Endothelial cell of hepatic sinusoid (primary cell): ENCODE data around the gene RSPH6A.

Experiments
- in situ Hi-C: cut with HindIII; loops from 2 replicates; pipeline ENCODE4 v1.10.0; 2017; ENCODE audit warnings: low sequenced_read_pairs

The RSPH6A gene

DNA sequence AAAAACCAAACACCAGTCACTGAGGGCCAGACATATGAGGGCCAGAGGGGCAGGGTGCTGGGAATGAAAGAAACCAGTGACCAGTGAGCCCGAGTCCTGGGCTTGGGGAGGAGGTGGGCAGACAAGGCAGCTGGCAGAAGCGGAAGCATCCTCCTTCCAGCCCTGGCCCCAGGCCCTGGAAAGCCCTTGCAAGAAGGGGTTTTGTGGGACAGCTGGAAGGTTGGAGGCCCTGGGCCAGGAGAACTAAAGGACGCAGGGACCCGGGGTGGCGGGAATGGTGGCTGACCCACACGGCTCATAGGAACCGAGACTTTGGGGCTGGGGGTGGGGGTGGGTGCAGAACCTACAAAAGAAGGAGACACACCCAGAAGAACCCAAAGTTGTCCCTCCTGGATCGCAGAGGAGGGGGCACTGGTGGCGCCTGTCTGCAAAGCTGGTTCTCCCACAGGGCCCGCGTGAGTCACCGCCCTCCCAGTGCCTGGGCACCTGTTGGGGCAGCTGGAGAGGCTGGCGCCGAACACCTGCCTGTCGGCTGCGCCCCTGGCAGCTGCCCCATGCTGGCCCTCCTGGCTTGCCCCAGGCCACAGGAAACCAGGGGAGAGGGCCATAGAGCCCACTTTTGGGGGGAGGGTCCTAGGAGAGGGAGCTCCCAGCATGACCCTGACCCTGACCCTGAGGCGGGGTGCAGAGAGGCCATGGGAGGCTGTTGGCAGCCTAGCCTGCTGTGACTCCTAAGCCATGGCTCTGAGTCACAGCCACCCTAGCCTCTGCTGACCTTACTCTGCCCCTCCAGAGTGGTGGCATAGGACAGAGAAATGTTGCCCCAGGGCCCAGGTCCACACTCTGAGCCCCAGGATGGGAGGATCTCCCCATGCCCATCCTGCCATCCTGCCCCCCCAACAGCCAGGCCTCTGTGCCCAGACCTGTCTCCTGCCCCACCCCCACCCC is 33.6 kb downstream of the RSPH6A start:
- in situ Hi-C loops, result no loop called here

DNA sequence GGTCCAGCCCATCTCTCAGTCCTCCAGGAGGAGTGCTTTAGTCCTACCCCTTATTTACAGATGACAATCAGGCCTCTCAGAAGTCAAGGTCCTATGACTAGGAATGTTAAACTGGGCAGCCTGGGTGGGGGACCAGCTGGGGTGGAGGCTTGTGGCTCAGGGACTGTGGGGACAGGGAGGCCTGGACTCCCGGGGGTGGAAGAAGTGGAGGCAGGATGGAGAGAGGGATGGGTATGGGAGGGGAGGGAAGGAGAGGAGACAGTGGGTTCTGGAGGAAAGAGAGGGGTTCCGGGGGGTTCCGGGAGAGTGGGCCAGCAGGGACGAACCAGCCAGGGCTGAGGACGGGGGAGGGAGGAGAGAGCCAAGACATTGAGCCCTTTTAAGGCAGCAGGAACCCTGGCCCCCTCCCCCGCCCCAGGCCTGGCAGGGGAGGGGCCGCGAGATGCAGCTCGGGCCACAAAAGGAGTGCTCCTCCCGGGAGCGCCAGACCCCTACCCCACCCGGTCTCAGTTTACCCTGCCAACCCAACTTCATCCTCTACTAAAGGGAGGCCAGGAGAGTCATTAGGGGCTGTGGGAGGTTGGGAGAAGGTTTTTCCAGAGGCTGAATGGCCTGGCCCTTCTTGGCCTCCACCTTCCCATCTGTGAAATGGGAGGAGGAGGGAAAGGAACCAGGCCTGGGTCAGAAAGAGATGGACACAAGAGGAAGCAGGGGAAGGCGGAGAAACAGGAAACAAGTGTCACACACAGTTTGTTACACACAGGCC is 34.5 kb downstream of the RSPH6A start:
- in situ Hi-C loops, result no loop called here

DNA sequence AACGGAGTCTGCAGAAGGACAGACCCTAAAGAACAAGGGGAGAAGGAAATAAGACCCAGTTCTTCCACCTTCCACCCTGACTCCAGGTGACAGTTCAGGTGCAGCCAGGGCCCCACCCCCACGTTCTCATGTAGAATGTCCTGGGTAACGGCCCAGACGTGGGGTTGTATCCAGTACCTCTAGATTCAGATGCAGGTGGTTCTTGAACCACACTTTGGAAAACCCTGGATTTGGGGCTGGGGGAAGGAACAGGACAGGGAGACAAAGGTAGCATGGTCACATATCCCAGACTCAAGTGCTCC is 35.0 kb downstream of the RSPH6A start:
- in situ Hi-C loops, result no loop called here

DNA sequence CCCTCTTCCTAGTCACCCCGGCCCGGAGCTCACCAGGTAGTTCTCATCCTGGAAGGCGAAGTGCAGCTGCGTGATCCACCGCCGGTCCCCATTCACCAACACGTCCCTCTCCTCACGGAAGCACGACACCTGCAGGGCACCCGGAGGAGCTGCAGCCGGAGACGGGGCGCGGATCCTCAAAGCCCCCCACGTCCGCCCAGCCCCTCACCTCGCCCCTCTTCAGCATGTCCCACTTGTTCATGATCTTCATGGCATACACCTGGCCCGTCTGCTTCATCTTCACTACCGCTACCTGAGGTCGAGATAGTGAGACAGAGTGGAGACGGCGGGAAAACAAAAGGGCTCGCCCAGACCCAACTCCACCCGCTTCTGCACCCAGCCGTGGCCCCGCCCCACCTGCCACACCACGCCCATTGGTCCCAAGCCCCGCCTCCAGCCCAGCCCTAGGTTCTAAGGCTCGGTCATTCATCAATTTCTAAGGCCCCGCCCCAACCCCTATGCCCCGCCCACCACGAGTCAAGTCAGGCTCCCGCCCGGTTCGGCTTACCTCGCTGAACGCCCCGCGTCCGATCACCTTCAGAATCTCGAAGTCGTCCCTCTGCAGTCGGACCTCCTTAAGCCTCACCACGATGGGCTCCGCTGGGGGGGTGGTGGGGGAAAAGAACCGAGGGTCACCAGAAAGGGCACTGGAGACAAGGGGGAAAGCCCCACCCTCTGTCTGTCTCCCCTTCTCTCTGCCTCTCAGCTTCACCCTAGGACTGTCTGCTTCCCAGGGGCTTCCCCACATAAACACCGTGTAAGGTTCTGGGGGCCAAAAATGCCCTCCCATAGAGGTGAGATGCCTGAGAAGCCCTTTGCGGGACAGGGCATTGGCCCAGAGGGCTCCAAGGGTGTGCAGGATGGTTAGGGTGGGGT is 35.6 kb downstream of the RSPH6A start:
- in situ Hi-C loops, result no loop called here

DNA sequence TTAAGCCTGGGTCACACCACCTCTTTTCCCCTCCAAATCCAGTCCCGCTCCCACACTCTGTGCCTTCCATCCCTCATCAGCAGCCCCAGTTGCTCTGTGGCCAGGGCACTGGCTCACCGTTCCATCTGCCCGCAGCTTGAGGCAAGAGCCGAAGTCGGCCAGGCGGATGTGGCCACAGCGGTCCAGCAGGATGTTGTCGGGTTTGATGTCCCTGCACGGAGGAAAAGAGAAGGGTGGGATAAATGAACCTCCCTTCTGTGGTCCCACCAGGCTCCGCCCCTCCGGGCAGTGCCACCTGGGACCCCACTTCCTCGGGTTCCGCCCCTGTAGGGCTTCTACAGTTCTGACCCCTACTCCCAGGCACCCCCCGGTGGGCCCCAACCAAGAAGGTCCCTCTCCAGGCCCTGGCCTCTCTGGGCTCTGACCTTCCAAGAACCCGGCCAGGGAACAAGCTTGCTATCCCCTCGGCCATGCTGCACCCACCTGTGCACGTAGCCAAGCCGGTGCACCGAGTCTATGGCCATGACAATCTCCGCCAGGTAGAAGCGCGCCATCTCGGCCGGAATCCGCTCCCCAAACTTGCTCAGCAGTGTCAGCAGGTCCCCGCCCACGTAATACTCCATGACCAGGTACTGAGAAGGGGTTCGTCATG is 37.0 kb downstream of the RSPH6A start:
- in situ Hi-C loops, result no loop called here

DNA sequence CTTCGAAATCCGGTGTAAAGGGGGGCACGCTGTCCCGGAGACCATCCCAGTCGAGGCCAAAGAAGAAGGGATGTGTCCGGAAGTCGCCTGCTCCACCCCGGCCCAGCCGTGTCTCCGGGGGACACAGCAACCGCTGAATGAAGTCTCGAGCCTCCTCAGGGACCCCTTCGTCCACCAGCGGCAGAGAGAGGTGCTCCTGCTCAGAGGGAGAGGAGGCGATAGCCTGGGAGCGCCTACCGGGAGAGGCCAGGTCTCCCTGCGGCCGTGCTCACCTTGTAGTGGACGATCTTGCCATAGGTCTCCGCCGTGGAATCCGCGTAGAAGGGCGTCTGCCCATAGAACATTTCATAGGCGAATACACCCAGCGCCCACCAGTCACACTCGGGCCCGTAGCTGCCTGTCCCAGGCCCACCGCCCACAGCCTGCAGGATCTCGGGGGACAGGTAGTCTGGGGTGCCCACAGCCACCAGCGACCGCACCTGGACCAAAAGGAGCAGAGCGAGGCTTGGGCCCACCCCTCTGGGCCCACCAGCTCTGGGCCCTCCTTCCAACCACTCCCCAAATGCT is 37.6 kb downstream of the RSPH6A start:
- in situ Hi-C loops, result no loop called here

DNA sequence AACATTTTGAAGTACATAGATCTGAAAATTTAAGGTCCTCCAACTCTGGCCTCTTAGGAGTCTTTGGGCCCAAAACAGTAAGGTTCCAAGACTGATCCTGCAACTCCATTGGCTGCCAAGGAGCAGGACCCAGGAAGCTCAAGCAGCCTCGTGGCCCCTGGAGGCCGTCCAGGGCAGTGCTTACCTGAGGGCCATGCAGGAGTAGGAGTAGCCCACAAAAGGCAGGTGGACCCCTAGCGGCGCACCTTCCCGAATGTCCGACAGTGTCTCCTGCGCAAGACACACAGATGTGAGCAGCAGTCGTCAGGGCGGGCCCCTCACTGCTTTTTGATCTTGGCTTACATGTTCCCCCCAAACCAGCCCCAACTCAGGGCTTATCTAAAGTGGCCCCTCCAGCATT is 40.3 kb downstream of the RSPH6A start:
- in situ Hi-C loops, result loop anchor here (5.0 kb wide), 1 partner anchor 42 kb away; the partner anchor contains the start of genes FBXO46 and MEIOSIN

DNA sequence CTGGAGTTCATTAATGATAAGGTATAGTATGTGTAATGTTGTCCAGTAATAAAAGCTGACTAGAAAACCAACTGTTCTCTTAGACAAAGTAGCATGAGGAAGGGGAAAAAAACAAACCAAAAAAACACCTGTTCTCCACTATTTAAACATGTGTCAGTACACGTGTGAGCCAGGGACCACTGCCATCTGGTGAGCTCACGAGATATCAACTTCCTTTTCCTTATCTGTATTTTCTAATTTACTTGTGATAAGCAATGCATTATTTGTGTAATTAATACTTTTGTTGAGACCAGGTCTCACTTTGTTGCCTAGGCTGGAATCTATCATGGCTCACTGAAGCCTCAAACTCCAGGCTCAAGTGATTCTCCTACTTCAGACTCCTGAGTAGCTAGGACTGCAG is 41.7 kb downstream of the RSPH6A start:
- in situ Hi-C loops, result loop anchor here (5.0 kb wide), 1 partner anchor 41 kb away; the partner anchor contains the start of genes FBXO46 and MEIOSIN

DNA sequence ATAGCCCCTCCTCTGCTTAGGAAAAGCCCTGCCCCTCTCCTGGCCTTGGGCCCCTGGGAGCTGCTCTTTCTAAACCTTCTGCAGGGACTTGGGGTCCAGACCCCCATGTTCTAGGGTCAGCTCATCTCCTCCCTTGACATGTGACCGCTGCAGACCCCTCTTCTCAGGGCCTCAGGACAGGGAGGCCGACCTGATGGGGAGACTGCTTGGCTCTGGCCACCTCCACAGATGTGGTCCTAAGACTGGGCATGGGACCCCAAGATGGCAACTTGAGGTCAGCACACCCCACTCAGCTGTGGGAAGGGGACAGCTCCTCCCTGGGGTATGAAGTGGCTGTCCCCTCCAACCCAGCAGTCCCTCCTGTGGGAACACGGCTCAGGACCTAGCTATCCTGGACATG is 42.2 kb downstream of the RSPH6A start:
- in situ Hi-C loops, result loop anchor here (5.0 kb wide), 1 partner anchor 41 kb away; the partner anchor contains the start of genes FBXO46 and MEIOSIN

DNA sequence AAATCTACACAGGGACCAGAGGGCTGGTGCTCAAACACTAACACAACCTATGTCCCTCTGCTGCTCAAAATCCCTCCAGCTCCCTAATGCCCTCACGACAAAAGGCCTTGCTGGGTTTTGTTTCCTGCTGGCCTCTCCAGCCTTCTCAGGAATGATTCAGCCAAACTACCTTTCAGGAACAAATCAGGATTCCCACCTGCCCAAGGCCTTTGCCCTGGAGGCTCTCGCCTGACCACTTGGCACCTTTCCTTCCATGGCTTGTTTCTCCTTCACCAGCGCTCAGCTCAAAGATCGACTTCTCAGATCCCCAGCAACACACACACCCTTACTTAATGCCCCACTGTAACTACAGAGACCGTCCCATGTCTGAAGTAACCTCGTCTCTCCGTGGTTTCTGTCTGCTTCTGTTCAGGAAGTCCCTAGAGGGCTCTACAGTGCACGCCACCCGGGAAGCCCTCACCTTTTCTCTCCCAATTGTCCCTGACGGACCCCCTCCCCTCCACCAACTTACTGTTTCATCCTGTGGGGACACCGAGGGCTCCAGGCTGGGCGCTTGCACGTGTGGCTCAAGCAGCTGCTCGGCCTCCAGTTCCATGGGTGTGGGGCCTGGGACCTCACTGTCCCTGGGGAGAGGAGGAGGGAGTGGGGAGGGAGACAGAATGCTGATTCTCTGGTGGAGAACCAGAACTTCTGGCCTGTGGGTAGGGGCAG is 42.8 kb downstream of the RSPH6A start:
- in situ Hi-C loops, result loop anchor here (5.0 kb wide), 1 partner anchor 40 kb away; the partner anchor contains the start of genes FBXO46 and MEIOSIN

DNA sequence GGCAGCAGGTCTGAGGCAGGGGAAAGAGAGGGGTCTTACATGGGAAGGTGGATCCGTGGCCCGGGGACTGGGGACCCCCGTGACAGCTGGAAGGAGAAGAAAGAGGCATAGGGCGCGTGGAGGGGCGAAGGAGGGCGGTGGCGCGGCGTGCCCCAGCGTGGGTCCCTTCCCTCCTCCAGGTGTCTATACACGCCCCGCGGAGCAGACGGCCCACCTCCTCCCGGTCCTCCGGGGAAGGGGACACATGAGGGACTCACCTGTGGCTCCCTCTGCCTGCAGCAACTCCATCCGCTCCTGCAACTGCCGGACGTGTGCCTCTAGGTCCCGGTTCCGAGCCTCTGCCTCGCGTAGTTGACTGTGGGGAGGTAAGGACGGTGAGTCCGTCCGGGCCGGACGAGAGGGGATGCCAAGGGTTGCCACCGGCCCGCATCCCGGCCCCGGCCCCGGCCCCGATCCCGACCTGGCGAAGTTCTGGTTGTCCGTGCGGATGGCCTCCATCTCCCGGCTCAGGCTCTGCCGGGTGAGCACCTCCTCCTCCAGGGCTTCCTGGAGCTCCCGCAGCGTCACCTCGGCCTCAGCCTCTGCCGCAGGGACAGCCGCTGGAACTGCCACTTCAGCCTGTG is 43.7 kb downstream of the RSPH6A start:
- in situ Hi-C loops, result loop anchor here (5.0 kb wide), 1 partner anchor 39 kb away; the partner anchor contains the start of genes FBXO46 and MEIOSIN

DNA sequence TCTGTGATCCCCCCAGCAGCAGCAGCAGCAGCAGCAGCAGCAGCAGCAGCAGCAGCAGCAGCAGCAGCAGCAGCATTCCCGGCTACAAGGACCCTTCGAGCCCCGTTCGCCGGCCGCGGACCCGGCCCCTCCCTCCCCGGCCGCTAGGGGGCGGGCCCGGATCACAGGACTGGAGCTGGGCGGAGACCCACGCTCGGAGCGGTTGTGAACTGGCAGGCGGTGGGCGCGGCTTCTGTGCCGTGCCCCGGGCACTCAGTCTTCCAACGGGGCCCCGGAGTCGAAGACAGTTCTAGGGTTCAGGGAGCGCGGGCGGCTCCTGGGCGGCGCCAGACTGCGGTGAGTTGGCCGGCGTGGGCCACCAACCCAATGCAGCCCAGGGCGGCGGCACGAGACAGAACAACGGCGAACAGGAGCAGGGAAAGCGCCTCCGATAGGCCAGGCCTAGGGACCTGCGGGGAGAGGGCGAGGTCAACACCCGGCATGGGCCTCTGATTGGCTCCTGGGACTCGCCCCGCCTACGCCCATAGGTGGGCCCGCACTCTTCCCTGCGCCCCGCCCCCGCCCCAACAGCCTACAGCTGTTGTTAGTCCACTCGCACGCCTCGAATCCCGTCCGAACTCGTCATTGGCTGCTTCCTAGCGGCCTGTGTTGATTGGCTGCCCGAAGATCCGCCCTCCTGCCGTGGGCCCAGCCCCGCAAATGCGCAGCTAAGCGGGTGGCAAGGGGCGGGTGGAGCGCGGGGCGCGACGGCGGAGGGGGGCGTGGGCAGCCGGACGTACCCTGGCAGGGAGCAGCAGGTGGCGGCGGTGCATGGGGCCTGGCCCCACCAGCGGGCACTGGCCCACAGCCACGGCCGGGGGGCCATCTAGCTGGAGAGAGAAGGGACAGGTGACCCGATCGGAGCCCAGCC is 44.7 kb downstream of the RSPH6A start:
- in situ Hi-C loops, result loop anchor here (5.0 kb wide), 1 partner anchor 38 kb away; the partner anchor contains the start of genes FBXO46 and MEIOSIN

DNA sequence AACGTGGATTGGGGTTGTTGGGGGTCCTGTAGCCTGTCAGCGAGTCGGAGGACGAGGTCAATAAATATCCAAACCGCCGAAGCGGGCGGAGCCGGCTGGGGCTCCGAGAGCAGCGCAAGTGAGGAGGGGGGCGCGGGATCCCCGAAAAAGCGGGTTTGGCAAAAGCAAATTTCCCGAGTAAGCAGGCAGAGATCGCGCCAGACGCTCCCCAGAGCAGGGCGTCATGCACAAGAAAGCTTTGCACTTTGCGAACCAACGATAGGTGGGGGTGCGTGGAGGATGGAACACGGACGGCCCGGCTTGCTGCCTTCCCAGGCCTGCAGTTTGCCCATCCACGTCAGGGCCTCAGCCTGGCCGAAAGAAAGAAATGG is 45.3 kb downstream of the RSPH6A start:
- in situ Hi-C loops, result loop anchor here (5.0 kb wide), 1 partner anchor 38 kb away; the partner anchor contains the start of genes FBXO46 and MEIOSIN

DNA sequence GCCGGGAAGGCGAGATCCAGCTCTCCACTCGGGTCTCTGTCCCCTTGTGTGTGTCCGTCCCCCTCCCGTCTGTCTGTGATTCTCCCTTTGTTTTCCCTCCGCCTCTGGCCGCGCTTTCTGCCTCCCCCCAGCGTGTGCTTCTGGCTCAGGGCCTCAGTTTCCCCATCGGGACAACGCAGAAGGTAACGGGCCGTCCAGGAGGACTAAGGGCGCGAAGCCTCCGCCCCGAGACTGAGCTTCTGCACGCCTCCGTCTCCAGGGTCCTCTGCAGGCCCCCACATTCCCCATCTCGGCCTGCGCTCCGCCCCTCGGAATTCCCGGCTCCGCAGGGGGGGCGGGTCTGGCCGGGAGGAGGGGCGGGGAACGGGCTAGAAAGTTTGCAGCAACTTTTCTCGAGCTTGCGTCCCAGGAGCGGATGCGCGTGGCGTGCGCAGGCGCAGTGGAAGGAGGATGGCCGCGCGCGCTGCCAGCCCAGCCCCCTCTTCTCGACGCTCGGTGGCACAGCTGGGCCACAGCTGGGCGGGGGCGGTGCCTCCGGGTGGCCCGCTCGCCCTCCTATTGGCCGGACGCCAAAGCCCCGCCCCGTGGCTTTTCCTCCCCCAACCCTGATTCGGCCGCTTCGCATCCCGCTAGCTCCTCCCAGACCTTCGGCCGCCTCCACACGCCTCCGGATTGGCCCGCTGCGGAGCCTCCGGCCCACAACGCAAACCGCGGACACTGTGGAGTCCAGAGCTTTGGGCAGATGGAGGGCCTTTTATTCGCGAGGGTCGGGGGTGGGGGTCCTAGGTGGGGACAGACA is 45.9 kb downstream of the RSPH6A start, which contains the start of gene SIX5:
Gene SIX5, minus strand, starts transcription at position 269 of the 799 bp plus-strand sequence. CDS start 408 bp downstream, outside the sequence.
- in situ Hi-C loops, result no loop called here

DNA sequence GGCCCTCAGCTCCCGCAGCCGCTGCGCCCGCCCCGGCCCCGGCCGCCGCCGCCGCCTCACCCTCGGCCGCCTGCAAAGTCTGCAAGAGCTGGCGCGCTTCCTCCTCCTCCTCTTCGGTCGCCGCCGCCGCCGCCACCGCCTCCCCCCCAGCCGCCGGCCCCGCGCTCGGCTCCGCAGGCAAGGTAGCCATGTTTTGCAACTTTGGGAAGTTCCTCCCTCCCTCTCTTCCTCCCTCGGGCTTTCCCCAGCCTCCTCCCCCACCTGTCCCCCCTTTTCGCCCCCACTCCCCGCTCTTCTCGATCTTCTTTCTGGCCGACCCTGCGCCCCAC is 46.5 kb downstream of the RSPH6A start:
- in situ Hi-C loops, result no loop called here

DNA sequence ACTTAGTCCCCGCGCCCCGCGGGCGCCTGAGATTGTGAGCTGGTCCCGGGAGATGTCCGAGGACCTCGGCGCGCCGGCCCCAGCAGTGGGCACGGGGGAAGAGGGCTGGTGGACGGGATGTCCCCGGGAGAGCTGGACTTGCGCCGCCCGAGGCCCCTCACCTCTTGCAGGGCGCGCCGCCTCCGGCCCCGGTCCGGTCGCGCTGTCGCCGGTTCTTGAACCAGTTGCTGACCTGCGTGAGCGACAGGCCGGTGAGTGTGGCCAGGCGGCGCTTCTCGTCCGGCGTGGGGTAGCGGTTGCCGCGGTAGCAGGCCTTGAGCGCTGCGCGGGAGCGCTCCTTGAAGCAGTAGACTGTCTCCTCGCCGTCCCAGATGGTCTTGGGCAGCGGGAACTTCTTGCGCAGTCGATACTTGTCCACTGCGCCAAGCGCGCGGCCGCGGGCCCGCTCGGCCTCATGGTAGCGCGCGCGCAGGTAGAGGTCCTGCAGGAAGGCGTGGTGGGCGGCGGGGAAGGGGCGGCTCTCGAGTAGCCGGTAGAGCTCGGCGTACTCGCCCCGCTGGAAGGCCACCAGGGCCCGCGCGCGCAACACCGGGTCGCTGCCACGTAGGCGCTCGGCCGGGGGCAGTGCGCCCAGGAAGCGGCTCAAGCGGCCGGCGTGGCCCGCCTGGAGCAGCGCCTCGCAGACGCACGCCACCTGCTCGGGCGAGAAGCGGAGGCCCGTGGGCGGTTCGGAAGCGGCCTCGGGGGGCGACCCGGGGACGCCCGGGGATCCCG is 47.0 kb downstream of the RSPH6A start:
- in situ Hi-C loops, result no loop called here
